HG03025 (cell line): ENCODE measurements around the gene STAMBP.
"Not testable (repeated sequence)": the region's sequence is repeated elsewhere in the genome, so short reads cannot be mapped to it uniquely, and the experiment has no call there.

Experiments
- ATAC-seq: cut with Tn5 transposase; IDR thresholded peaks from one replicate; pipeline ENCODE4 v1.9.1; 2021; ENCODE audit warnings: mild to moderate bottlenecking, moderate library complexity; ENCODE audit not compliant: unreplicated experiment, low FRiP score

The STAMBP gene

GRCh38 chr2:73828818-73829570, at the start of gene STAMBP:
TSS of gene STAMBP (plus strand) at chr2:73828961. CDS start at chr2:73830857, 1,896 bp downstream.
- ATAC-seq: peak; percentile 78

GRCh38 chr2:73779467-73780236, 49.1 kb upstream of the STAMBP start, which contains the start of gene DUSP11:
TSS of gene DUSP11 (minus strand) at chr2:73780103. CDS start at chr2:73779974, 129 bp downstream.
- ATAC-seq: peak; percentile 94

- ATAC-seq: no peak
Observed at GRCh38 chr2:73780237-73780582, 48.6 kb upstream of the STAMBP start.

GRCh38 chr2:73783402-73783801, 45.4 kb upstream of the STAMBP start:
- not testable (repeated sequence) for ATAC-seq

GRCh38 chr2:73783883-73784282, 44.9 kb upstream of the STAMBP start, which contains the start of gene C2orf78:
TSS of gene C2orf78 (plus strand) at chr2:73784183. CDS start at chr2:73784310, 127 bp downstream.
- not testable (repeated sequence) for ATAC-seq

- no peak for ATAC-seq
Observed at GRCh38 chr2:73811878-73812277, 16.9 kb upstream of the STAMBP start.

GRCh38 chr2:73812635-73813034, 16.1 kb upstream of the STAMBP start:
- no peak for ATAC-seq

- no peak for ATAC-seq
Observed at GRCh38 chr2:73818296-73818695, 10.5 kb upstream of the STAMBP start.

- ATAC-seq: no peak
Observed at GRCh38 chr2:73821227-73821626, 7.5 kb upstream of the STAMBP start.

- ATAC-seq: no peak
Observed at GRCh38 chr2:73821669-73822068, 7.1 kb upstream of the STAMBP start.

- no peak for ATAC-seq
Observed at GRCh38 chr2:73822276-73822675, 6.5 kb upstream of the STAMBP start.

GRCh38 chr2:73822991-73823390, 5.8 kb upstream of the STAMBP start:
- no peak for ATAC-seq

- ATAC-seq: no peak
Observed at GRCh38 chr2:73823416-73823815, 5.3 kb upstream of the STAMBP start.

- ATAC-seq: no peak
Observed at GRCh38 chr2:73823916-73824523, 4.7 kb upstream of the STAMBP start.

- no peak for ATAC-seq
Observed at GRCh38 chr2:73825408-73825807, 3.4 kb upstream of the STAMBP start.

- no peak for ATAC-seq
Observed at GRCh38 chr2:73827018-73827417, 1.7 kb upstream of the STAMBP start.

GRCh38 chr2:73827660-73828388, 937 bp upstream of the STAMBP start:
- ATAC-seq: no peak

GRCh38 chr2:73828389-73828817, 358 bp upstream of the STAMBP start:
- ATAC-seq: no peak

- ATAC-seq: no peak
Observed at GRCh38 chr2:73830871-73831401, 2.2 kb downstream of the STAMBP start.

- ATAC-seq: no peak
Observed at GRCh38 chr2:73832930-73833329, 4.2 kb downstream of the STAMBP start.
